HCT116 (cell line): ENCODE results near the gene LRRC32. TPM values are rescaled to one million over a fixed set of nuclear protein-coding genes. Genes with fewer than 3 reads are reported as not detected.

ENCODE experiments used
- ATAC-seq: fragments of 200-7000 bp; cut with Tn5 transposase; 2 replicates; pipeline ENCODE4 v1.9.1; 2020; ENCODE audit warnings: mild to moderate bottlenecking, moderate library complexity
- BruUV-seq: library from RNA; stranded (reverse); fragments of 400-500 nt; replicated peaks from 2 replicates; lab custom pipeline; 2021; lab: Mats Ljungman, UMichigan
- CTCF ChIA-PET: fragments of 300-600 bp; sonication (Branson Sonifier 250); formaldehyde crosslinking; loops from one replicate; lab custom pipeline; 2021; ENCODE audit warnings: antibody characterized with exemption; lab: Charles Lee
- POLR2A ChIA-PET: fragments of 300-600, 350-600 bp; sonication (Branson Sonifier 250); formaldehyde crosslinking; loops from one replicate; lab custom pipeline; 2021; ENCODE audit warnings: antibody characterized with exemption; lab: Charles Lee
- RAD21 ChIA-PET, 2 experiments: fragments of 300-600 bp; sonication (Branson Sonifier 250); formaldehyde crosslinking; loops; one replicate each; lab custom pipeline; 2023; ENCODE audit warnings: low total read pairs in 2 of 2; ENCODE audit not compliant: uncharacterized antibody in 2 of 2, unreplicated experiment in 2 of 2, low non-redundant PET in 1 of 2; lab: Charles Lee
- DNase-seq: peaks from one replicate; pipeline ENCODE4 v3.0.0-alpha.2; 2010; ENCODE audit warnings: low read depth, low spot score
- H2AFZ ChIP-seq: fragments of 200-600 bp; shearing (Covaris generic), sonication (generic); 2 replicates; pipeline ENCODE4 v1.6.1; 2017; ENCODE audit warnings: low read depth, mixed run types, mixed read lengths, antibody characterized with exemption, low read length; ENCODE audit not compliant: poor library complexity, severe bottlenecking
- H3K27ac ChIP-seq: 2 replicates; pipeline ENCODE4 v1.5.1; 2012; ENCODE audit warnings: low read depth, low read length
- H3K27me3 ChIP-seq: fragments of 200-600 bp; sonication (generic); 2 replicates; pipeline ENCODE4 v1.6.1; 2016; ENCODE audit warnings: mixed run types, low read length, mixed read lengths; ENCODE audit not compliant: insufficient read depth
- H3K36me3 ChIP-seq, 2 experiments: fragments of 200-500 bp in 1 of 2; fragments of 200-600 bp in 1 of 2; sonication (Bioruptor generic) in 1 of 2; sonication (generic) in 1 of 2; 2 replicates each; pipeline versions ENCODE4 v1.5.1 to v1.6.1; 2014 to 2016; ENCODE audit warnings: low read length in 2 of 2, inconsistent platforms in 1 of 2, mixed read lengths in 1 of 2, mixed run types in 1 of 2; ENCODE audit not compliant: insufficient read depth in 2 of 2, control insufficient read depth in 1 of 2
- H3K4me1 ChIP-seq, 2 experiments: fragments of 200-600 bp in 1 of 2; sonication (generic) in 1 of 2; 2 replicates each; pipeline versions ENCODE4 v1.5.1 to v1.6.1; 2012 to 2017; ENCODE audit warnings: low read length in 2 of 2, inconsistent platforms in 1 of 2, mild to moderate bottlenecking in 1 of 2, mixed read lengths in 1 of 2, mixed run types in 1 of 2, moderate library complexity in 1 of 2; ENCODE audit not compliant: insufficient read depth in 2 of 2, control insufficient read depth in 1 of 2
- H3K4me2 ChIP-seq: fragments of 200-600 bp; sonication (generic); 2 replicates; pipeline ENCODE4 v1.6.1; 2017; ENCODE audit warnings: mixed run types, low read length, mixed read lengths
- H3K4me3 ChIP-seq, 2 experiments: fragments of 200-600 bp in 1 of 2; sonication (generic) in 1 of 2; replicated peaks in 1 of 2; 2 replicates each; pipeline ENCODE4 v1.5.1; 2011 to 2016; ENCODE audit warnings: low read length in 2 of 2, control low read depth in 1 of 2, low read depth in 1 of 2, mild to moderate bottlenecking in 1 of 2, mixed read lengths in 1 of 2, mixed run types in 1 of 2
- H3K79me2 ChIP-seq: fragments of 200-600 bp; sonication (generic); 2 replicates; pipeline ENCODE4 v1.6.1; 2017; ENCODE audit warnings: mild to moderate bottlenecking, mixed run types, low read length, moderate library complexity, mixed read lengths; ENCODE audit not compliant: insufficient read depth
- H3K9ac ChIP-seq: fragments of 200-600 bp; sonication (generic); 2 replicates; pipeline ENCODE4 v1.6.1; 2016; ENCODE audit warnings: low read length, mixed read lengths
- H3K9me2 ChIP-seq: fragments of 200-600 bp; sonication (generic), shearing (Covaris generic); 2 replicates; pipeline ENCODE4 v1.6.1; 2017; ENCODE audit warnings: mixed run types, mild to moderate bottlenecking, moderate library complexity; ENCODE audit not compliant: insufficient read depth
- H3K9me3 ChIP-seq, 2 experiments: fragments of 200-500 bp in 1 of 2; fragments of 200-600 bp in 1 of 2; sonication (Bioruptor generic) in 1 of 2; sonication (generic) in 1 of 2; 2 replicates each; pipeline ENCODE4 v1.6.1; 2014 to 2017; ENCODE audit warnings: low read length in 2 of 2, mixed read lengths in 2 of 2, inconsistent platforms in 1 of 2, low read depth in 1 of 2, mild to moderate bottlenecking in 1 of 2, mixed run types in 1 of 2, moderate library complexity in 1 of 2; ENCODE audit not compliant: control insufficient read depth in 1 of 2, insufficient read depth in 1 of 2
- H4K20me1 ChIP-seq: fragments of 200-600 bp; sonication (generic), shearing (Covaris generic); 2 replicates; pipeline ENCODE4 v1.6.1; 2017; ENCODE audit warnings: mixed run types, mild to moderate bottlenecking, moderate library complexity; ENCODE audit not compliant: insufficient read depth
- ATF3 ChIP-seq: IDR thresholded peaks from 2 replicates; pipeline ENCODE4 v1.6.1; 2012
- CTCF ChIP-seq, 3 experiments: fragments of 200-600 bp in 1 of 3; sonication (generic) in 1 of 3; IDR thresholded peaks in 2 of 3; conservative IDR thresholded peaks in 1 of 3; 2 replicates each; pipeline ENCODE4 v1.5.1; 2012 to 2017; ENCODE audit warnings: low read depth in 2 of 3, low read length in 2 of 3, antibody characterized with exemption in 1 of 3, borderline replicate concordance in 1 of 3, control low read depth in 1 of 3, mild to moderate bottlenecking in 1 of 3, mixed read lengths in 1 of 3, mixed run types in 1 of 3, moderate library complexity in 1 of 3; ENCODE audit not compliant: insufficient read depth in 1 of 3
- EGR1 ChIP-seq: IDR thresholded peaks from 2 replicates; pipeline ENCODE4 v1.6.1; 2012; ENCODE audit warnings: low read depth
- EZH2 ChIP-seq: fragments of 200-600 bp; sonication (generic); IDR thresholded peaks from 2 replicates; pipeline ENCODE4 v1.6.1; 2017; ENCODE audit warnings: antibody characterized with exemption, mixed run types
- JUND ChIP-seq: IDR thresholded peaks from 2 replicates; pipeline ENCODE4 v1.6.1; 2012
- RAD21 ChIP-seq: IDR thresholded peaks from 2 replicates; pipeline ENCODE4 v1.6.1; 2012; ENCODE audit warnings: low read depth, mild to moderate bottlenecking
- SP1 ChIP-seq: IDR thresholded peaks from 2 replicates; pipeline ENCODE4 v1.6.1; 2012; ENCODE audit warnings: low read depth
- SRF ChIP-seq: IDR thresholded peaks from 2 replicates; pipeline ENCODE4 v1.6.1; 2012; ENCODE audit warnings: low read depth
- TCF7L2 ChIP-seq: IDR thresholded peaks from 2 replicates; pipeline ENCODE4 v1.7.0; 2011; ENCODE audit warnings: borderline replicate concordance, inconsistent platforms; ENCODE audit not compliant: insufficient read depth, insufficient read length; ENCODE audit errors: extremely low read depth
- intact Hi-C: fragments of 100-400 bp; cut with micrococcal nuclease; formaldehyde crosslinking; loops from 2 replicates; pipeline ENCODE4 v1.10.0; 2022
- total RNA-seq: library from RNA; stranded (reverse); gene quantifications from one replicate; pipeline ENCODE4 v1.2.1, GENCODE V29; 2021; ENCODE audit not compliant: unreplicated experiment
- TF ChIP-seq, protein P1 (sequence below): IDR thresholded peaks from 2 replicates; pipeline ENCODE4 v1.6.1; 2011; ENCODE audit warnings: mild to moderate bottlenecking, low read length, moderate library complexity; ENCODE audit not compliant: insufficient replicate concordance; ENCODE audit errors: extremely low read depth
- TF ChIP-seq, protein P2 (sequence below): IDR thresholded peaks from 2 replicates; pipeline ENCODE4 v1.6.1; 2012; ENCODE audit warnings: low read depth

LRRC32 gene
- total RNA-seq, 1 experiment from 2014 or later: 0.54 TPM

- TF ChIP-seq, protein P1, sequence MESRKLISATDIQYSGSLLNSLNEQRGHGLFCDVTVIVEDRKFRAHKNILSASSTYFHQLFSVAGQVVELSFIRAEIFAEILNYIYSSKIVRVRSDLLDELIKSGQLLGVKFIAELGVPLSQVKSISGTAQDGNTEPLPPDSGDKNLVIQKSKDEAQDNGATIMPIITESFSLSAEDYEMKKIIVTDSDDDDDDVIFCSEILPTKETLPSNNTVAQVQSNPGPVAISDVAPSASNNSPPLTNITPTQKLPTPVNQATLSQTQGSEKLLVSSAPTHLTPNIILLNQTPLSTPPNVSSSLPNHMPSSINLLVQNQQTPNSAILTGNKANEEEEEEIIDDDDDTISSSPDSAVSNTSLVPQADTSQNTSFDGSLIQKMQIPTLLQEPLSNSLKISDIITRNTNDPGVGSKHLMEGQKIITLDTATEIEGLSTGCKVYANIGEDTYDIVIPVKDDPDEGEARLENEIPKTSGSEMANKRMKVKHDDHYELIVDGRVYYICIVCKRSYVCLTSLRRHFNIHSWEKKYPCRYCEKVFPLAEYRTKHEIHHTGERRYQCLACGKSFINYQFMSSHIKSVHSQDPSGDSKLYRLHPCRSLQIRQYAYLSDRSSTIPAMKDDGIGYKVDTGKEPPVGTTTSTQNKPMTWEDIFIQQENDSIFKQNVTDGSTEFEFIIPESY: no peak
- TF ChIP-seq TCF7L2 (peak; percentile 94), SP1 (peak; percentile 97)
These were observed 29.9 kb upstream of the LRRC32 start (continued) for GRCh38 chr11:76700177-76701100.

DNA sequence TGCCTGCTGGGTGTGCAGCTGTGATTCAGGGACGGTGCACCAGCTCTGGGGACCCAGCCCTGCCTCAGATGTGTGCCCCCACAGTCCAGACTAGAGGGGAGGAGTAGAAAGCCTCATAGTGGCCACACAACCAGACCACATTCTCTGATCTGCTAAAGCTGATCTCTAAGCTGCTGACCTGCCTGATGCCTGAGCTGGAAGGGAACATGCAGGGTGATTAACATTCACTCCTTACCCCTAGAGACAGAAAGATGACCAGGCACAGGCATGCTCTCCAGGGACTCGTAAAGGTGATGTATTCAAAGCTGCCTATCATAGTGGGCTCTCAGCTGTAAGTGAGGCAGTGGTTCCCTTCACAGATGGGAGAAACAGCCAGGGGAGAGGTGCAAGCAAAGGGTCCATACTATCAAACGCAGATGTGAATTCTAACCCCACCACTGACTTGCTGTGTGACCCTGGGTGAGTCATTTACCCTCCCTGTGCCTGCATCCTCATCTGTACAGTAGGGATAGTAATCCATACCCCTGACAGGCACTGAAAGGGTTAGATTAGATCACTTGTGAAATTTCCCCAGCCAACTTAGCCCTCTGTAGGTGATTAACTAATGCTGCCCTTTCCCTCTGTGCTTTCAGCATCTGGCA, 29.0 kb upstream of the LRRC32 start:
- Histone ChIP-seq H3K9ac (peak overlapping the region; percentile 42), H3K9me3 (no peaks in the 10 kb centered on the region), H2AFZ (peak overlapping the region; percentile 84), H4K20me1 (no peaks in the 10 kb centered on the region), H3K4me3 (peak overlapping the region in 1 of 2 experiments; percentile 38; a peak in 2 of 4 replicates), H3K4me2 (peak overlapping the region; percentile 79), H3K27ac (peak overlapping the region; percentile 68), H3K4me1 (peaks cover 41 to 54% of the 10 kb centered on the region in 2 experiments), H3K9me2 (no peaks in the 10 kb centered on the region), H3K36me3 (no peaks in the 10 kb centered on the region), H3K27me3 (no peaks in the 10 kb centered on the region), H3K79me2 (no peaks in the 10 kb centered on the region)
- ChIA-PET CTCF (interaction anchor here (1.7 kb wide), 1 partner anchor 22 kb away, joined by 12 read pairs; no protein-coding TSS in a partner anchor), RAD21 (no interaction called here), POLR2A (no interaction called here)
- intact Hi-C loops: no loop called here
- no TSS peak for BruUV-seq
- no peak for DNase-seq
- peak; percentile 2 for ATAC-seq
- TF ChIP-seq RAD21: no peak
- TF ChIP-seq ATF3: no peak
- TF ChIP-seq, protein P1: no peak
- TF ChIP-seq CTCF (IDR thresholded peaks at IDR 0.05 in 2 of 3, conservative IDR thresholded peaks at IDR 0.05 in 1 of 3; ENCODE audit: borderline replicate concordance in 1 of 3, insufficient read depth in 1 of 3, low read depth in 2 of 3, low read length in 2 of 3): no peak
- no peak for TF ChIP-seq EZH2
- no peak for TF ChIP-seq SRF
- TF ChIP-seq JUND: no peak
- no peak for TF ChIP-seq EGR1
- TF ChIP-seq, protein P2, sequence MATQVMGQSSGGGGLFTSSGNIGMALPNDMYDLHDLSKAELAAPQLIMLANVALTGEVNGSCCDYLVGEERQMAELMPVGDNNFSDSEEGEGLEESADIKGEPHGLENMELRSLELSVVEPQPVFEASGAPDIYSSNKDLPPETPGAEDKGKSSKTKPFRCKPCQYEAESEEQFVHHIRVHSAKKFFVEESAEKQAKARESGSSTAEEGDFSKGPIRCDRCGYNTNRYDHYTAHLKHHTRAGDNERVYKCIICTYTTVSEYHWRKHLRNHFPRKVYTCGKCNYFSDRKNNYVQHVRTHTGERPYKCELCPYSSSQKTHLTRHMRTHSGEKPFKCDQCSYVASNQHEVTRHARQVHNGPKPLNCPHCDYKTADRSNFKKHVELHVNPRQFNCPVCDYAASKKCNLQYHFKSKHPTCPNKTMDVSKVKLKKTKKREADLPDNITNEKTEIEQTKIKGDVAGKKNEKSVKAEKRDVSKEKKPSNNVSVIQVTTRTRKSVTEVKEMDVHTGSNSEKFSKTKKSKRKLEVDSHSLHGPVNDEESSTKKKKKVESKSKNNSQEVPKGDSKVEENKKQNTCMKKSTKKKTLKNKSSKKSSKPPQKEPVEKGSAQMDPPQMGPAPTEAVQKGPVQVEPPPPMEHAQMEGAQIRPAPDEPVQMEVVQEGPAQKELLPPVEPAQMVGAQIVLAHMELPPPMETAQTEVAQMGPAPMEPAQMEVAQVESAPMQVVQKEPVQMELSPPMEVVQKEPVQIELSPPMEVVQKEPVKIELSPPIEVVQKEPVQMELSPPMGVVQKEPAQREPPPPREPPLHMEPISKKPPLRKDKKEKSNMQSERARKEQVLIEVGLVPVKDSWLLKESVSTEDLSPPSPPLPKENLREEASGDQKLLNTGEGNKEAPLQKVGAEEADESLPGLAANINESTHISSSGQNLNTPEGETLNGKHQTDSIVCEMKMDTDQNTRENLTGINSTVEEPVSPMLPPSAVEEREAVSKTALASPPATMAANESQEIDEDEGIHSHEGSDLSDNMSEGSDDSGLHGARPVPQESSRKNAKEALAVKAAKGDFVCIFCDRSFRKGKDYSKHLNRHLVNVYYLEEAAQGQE: no peak
